SKM-1 (cell line): Measurements from ENCODE around the gene GDF7.

Experiments
- DNase-seq: peaks from one replicate; lab custom pipeline; 2025; ENCODE audit not compliant: unreplicated experiment; lab: John Stamatoyannopoulos, UW

Gene GDF7

DNA sequence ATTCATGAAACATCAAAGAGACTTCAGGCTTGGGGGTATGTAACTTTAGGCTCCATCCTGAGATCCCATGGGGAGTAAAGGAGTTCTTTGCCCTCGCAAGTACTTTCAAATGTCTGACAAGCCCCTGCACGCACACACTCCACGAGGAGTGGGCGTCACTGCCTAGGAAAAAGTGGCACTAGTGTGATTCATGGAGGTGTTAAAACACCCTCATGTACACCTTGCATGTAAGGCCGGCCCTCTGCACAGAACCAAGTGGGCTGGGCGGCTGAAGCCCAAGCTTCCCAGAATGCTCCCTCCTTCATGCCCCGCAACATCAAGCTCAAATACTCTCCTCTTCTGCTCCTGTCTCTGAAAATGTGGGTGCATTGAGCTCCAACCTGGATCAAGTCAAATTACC lies 23.9 kb upstream of the GDF7 start:
- no peak for DNase-seq

DNA sequence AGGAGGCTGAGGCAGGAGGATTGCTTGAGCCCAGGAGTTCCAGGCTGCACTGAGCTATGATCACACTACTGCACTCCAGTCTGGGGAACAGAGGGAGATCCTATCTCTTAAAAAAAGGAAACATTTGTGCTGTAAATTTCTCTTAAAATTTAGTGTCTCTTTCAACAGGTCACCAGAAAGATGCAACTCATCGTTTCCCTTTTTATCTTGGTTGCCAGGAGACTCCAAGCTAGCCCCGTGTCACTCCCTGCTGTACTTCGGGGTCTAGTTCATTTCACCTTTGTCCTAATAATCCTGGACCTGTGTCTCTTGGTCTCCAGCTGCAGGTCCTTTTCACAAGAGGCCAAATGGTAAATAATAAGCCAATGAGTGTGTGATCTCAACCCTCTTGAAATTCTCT lies 23.1 kb upstream of the GDF7 start:
- DNase-seq = no peak

DNA sequence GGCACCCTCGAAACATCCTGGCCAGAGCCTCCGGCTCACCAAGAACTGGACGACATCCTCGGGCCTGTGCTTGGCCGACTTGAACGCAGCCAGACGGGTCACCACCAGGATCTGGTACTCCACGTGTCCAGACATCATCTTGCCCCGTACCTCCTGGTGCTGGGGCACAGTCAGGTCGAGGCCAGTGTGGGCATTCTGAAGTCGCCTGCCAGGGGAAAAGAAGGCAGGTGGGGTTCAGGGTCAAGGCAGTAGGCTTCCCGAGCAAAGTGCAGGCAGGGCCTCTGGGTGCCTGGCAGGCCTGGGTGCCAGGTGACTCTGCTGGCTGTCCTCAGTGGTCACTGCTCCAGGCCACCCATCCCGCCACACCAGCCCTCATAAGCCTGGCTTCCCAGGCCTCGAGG lies 21.6 kb upstream of the GDF7 start:
- DNase-seq = no peak

DNA sequence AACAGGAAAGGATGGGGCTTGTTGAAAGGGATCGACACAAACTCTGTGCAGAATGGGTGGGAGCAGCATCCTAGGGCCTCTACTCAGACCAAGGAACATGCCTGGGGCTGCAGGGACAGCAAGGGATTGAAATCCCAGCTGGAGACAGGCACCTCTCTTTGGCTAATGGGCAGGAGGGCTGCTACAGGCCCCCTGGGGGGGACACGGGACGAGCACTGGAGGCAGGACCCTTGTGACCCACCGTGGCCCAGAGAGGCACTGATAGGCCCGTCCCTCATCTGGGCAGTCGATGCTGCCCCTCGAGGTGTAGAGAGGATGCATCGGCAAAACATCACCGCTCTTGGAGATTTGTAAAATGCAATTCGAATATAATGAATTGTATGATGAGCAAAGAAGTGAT lies 21.2 kb upstream of the GDF7 start:
- no peak for DNase-seq

DNA sequence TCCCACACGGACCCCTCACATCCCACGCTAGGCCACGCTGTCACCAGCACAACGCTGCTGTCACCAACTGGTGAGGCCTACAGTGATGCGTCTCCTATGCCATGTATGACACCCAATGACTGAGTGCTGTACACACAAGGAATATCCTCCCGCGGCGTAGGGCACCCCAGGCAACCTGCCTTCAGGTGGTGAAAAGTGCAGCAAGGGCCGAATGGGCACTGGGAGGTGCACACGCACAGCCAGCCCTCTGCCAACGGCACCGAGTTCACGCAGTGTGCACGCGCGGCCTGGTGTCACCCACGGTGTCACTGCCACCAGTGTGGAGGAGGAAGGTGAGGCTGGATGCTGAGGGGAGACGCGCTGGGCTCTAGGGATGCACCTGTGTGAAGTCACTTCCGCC lies 20.5 kb upstream of the GDF7 start:
- DNase-seq = no peak

DNA sequence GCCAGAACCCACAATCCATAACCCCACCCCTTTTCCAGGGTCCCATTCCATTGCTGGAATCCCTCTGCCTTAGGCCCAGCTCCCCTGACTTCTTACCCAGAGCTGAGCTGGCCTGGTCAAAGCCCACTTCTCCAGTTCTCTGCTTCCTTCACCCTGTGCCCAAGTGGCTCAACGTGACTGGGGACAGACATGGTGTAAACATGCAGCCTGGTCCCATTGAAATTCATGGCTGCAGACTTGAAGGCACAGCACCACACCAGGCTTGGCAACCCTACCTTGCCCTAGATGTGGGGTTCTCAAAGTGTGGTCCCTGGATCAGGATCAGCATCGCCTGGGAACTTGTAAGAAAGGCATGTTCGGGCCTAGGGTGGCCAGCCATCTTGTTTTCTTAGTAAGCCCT lies 19.7 kb upstream of the GDF7 start:
- no peak for DNase-seq

DNA sequence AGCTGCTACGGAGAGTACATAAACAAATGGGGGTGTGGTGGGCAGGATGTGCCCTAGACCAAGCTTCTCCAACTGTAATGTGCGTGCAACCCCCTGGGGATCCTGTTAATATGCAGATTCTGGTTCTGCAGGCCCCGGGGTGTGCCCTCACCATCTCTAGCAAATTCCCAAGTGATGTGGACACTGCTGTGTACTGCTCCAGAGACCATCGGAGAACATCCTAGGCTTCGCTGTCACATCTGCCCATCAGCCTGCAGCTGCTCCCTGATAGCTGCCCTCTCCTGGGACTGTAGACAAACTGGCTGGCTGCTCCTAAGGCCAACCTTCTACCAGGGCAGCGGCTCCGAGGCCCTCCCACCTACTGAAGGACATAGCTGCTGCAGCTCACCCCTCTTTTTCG lies 19.2 kb upstream of the GDF7 start:
- no peak for DNase-seq

DNA sequence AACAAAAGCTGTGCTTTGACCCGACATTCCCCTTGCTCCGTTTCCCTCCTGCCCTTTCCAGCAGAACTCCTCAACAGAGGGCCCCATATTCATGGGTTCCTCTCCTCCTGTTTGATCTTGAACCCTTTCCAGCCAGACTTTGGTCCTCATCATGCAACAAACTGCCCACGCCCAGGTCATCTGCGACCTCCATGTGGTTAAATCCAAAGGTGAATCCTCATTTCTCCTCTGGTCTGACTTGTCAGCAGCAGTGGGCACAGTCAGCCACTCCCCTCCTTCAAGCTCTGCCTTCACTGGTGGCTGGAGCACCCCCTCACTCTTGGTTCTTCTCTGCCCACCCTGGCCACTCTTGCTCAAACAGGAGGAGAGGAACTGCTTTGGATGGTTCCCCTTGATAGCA lies 18.7 kb upstream of the GDF7 start:
- DNase-seq = no peak

DNA sequence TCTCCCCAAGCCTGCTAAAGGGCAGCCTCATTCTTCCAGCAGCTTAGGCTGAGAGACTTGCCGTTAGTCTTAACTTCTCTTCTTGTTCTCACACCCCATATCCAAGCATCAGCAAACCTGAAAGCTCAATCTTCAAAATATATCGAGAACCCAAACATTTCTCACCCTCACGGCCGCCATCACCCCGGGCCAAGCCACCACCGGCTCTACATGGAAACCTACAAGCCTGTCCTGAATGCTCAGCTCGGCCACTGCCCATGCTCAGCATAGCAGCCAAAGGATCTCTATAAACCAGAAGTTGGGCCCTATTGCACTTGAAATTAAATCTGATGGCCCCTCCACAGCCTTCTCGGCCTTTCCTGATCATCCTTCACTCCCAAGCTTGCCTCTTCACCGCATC lies 18.1 kb upstream of the GDF7 start:
- no peak for DNase-seq

DNA sequence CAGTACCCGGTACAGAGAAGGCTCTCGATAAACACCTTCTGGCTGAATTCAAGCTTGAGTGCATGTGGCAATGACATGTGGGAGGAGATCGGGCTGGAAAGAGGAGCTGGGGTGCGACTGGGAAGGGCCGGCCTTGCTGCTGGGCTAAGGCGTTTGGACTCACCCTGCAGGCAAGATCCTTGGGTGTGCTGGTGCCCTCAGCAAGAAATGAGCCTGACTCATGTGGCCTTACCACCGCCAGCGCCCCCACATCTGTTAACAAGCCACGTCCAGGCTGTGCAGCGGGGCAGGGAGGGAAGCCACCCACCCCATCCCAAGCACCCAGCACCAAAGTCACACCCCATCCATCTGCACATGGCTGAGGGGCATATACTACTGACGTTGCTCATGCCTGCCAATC lies 17.4 kb upstream of the GDF7 start:
- no peak for DNase-seq

DNA sequence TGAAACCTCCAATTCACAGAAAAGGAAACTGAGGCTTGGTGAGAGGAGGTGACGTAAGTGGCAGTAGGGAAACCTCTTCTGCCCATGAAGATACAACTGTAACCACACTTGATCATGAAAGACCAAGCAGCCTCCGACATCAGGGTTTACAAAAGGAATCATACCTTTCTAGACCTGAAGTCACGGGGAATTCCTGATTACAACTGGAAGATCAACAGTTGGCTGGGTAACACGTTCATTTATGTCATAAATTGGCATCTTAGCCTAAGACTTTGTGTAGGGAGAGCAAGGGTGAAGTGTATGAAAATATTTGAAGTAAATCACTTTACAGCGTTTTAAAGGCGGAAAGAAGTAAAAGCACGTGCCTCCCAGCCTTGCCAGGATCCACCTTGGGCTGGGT lies 17.0 kb upstream of the GDF7 start:
- DNase-seq = no peak

DNA sequence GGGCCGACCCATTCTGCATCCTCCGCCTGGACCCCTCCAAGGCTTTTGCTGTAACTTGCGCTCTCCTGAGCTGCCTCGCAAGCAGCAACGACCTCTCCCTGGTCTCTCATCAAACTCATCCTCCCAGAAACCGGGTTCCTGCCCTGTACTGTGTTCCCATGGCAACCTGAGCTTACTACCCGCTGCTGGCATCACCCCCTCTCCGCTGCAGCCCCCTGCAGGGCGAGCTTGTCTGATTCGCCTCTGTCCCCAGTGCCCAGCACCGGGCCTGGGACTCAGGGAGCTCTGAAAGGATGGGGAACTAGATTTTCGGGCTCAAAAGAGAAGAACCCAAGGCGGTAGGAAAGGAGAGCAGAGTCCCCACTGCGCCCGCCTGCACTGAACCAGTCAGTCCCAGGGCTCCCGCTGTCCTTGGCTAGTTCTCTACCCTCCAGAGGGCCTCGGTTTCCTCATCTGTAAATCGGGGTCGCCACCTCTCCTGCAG lies 16.5 kb upstream of the GDF7 start:
- DNase-seq = no peak

DNA sequence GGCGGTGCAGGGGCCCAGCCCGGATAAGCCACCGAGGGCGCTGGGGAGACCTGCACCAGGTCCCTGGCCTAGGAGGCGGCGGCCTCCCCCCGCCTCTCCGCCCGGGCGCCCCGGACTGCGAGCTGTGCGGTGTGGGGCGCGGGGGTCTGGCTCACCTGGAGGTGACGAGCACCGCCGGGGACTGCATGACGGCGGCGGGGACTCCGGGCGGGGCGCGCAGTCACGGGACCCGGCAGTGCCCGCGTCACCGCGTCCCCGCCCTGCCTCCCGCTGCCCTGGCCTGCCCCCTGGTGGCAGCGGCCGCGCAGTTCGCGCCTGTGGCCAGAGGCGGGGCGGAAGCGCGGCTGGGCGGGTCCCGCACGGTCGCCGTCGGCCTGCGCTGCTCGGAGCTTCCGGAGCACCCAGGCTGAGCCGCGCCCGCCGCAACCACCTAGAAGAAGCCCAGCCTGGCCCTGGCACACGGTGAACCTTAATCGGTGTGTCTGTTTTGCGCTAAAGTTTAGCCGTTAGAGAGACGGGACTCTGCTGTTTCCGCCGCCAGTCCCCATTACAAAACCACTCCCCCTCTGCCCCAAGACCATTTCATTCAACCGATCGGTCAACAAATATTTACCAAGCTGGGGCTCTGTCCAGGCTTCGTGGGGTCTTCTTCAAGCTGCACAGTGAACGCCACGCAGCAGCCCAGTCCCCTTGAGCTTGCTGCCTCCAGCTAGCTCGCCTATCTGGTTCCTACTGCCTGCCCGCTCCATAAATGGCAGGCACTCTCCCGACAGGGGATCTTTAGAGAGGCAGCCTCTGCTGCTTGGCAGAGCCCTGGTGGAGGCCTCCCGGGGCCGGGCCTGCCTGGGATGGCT lies 15.8 kb upstream of the GDF7 start, which contains the start of gene HS1BP3:
TSS of gene HS1BP3 (minus strand) at position 222 of the 854 bp plus-strand sequence. CDS start at position 187, 35 bp downstream.
- DNase-seq = peak; percentile 43

DNA sequence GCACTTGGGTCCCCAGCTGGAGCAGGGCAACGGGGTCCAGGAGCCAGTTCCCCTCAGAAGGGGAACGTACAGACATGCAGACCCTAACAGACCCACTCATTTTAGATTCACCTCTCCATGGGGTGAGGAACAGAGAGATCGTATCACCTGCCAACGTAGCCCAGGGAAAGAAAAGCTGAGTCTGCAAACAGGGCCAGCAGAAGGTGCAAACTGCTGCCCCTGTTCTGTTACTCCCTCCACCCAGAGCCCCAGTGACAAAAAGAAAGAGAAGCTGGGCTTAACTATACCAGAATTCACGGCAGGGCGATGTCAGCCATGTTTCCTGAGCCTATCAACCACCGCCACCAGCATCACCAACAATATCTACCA lies 15.2 kb upstream of the GDF7 start:
- no peak for DNase-seq

DNA sequence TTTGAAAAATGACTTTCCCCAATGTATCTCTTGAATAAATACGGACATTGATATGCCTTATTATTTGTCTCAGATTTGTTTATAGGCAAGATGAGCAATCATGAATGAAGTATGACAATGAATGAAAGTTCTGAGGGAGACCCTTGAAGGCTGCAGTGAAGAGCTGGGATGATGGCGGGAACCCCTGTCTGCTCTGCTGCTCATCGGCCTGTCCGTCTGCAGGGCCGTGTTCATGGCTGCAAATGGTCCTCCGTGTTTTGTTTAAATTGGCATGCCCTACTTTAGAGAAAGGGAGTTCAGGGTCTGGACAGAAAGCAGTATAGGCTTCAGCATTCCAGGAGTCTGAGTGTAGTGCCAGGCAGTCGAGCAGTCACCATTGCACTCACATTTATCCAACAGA lies 14.8 kb upstream of the GDF7 start:
- DNase-seq = no peak

DNA sequence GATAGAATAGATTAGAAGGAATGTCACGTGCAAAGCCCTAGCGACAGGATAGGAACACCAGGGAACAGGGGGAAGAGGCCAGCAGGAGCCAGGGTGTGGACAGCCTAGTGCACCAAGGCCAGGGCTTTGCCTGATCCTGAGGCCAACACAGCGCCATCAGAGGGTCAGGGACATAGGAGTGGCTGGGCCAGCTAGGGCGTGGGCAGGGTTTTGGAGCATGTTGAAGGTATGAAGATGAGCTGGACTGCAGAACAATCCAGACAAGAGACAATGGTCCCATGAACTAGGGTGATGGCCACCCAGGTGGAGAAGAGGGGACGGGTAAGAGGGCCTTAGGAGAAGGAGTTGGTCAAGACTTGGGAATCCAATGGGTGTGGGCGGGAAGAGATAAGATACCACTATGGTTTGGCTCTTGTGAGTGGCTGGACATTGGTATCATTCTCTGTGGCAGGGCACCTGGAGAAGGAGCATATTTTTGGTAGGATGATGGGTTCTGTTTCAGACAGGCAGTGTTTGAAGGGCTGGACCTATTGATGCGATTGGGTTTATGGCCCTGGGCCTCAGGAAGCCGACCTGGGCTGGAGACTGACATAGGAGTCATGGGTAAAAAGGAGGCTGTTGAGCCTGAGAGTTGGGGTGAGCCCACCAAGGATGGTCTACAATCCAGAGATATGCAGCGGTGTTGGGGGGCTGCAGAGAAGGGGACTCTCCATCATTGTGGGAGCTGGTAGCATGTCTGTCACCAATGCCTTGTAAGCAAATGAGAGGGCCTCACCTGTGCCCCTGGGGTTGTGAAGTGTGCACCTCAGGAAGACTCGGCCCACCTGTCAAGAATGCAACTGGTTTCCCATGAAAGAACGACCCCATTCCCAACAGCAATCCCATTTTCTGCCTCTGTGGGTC lies 14.0 kb upstream of the GDF7 start:
- no peak for DNase-seq

DNA sequence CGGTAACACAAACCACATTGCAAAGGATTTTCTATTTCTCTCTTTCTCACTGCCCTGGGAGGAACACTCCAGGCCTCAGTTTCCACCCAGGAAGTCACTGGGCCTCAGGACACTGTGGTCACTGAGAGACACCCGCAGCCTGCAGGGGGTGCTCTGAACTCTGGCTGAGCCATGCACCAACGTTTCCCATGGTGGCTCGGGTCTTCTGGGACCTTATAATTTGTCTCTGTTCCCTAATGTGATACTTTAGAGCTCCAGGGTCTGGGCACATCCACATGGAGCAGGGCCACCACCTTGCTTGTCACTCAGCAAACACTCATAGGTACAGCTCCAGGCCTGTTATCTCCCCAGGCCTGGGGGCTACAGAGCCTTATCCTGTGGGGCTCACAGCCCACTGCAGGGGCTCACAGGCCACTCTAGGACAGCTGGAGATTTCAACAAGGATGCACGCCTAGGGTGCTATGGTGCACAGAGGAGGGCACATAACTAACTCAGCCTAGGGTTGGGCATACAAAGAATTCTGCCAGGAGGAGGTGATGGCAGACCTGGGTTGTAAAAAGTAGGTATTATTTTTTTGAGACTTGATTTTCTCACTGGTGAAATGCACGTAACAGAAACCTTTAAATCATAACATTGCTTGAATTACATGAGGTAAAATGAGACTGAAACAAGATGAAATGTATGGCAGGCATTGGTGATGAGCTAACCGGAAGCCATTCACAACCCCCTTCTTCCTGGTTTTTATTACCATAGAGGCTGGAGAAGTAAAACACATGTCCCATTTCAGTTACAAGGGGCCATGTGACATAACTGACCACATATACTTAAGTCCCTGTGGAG lies 13.0 kb upstream of the GDF7 start:
- no peak for DNase-seq

DNA sequence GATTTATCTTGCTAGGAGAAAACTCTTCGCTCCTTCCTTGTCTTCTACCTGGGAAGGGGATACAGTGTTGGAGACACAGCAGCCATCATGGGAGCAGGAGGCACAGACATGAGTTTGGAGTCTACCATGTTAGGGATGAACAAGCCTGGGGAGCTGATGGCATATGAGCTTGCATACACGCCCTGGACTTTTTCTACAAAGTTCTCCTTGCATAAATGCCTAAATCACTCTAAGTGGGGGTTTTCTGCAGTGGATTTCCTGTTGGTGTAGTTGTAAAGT lies 12.5 kb upstream of the GDF7 start:
- no peak for DNase-seq

DNA sequence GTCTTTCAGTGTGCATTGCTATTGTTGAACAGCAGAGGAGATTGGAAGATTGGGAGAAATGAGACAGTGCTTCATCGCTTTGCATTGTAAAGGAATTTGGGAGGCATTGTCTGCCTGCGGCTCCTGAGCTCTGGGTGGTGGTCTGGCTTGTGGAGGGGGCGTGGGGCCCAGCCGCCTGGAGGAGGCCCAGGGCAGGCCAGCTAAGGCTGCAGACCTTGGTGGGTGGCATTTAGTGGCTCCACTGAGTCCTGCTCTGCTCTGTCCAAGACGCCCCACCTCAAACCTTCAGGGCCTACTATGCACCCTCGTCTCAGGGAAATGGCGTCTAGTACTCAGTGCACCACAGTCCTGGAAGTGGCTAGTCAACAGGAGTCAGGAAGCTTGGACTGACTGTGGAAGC lies 10.4 kb upstream of the GDF7 start:
- no peak for DNase-seq

DNA sequence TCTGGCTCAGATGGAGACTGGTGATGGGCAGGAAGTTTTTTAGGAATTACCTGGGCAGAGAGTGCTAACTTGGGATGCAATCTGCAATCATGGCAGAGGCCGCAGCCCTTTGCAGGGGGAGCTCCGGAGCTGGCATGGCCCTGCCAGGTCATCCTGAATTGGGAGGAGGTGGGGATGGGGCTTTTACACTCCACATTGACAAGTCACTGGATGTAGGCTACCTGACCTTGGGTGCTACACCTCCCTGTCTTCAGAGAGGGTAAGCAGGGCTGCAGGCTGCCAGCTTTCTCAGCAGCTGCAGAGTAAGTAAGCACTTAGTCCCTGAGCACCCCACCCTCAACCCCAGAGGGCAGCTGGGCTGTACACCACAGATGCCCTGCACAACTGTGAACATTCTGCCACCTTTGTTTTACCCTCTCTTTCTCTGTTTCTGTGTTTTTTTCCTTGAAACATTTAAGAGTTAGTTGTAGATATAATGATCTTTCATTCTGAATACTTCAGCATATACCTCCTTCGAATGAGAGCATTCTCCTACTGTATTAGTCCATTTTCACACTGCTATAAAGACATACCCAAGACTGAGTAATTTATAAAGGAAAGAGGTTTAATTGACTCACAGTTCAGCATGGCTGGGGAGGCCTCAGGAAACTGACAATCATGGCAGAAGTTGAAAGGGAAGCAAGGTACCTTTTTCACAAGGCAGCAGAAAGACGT lies 9.3 kb upstream of the GDF7 start:
- DNase-seq = no peak
